HepG2 (cell line): ENCODE results near the gene DLG4. TPM values are rescaled to one million over a fixed set of nuclear protein-coding genes. Genes with fewer than 3 reads are reported as not detected.

Source experiments
- AFF4 ChIP-seq: sonication (generic); formaldehyde crosslinking; IDR thresholded peaks from 2 replicates; pipeline ENCODE4 v1.4.0; 2020; ENCODE audit warnings: missing genetic modification reagents
- CEBPB ChIP-seq: IDR thresholded peaks from 2 replicates; pipeline ENCODE4 v1.6.1; 2011; ENCODE audit warnings: low read depth, low read length, improper control_type of control experiment, borderline replicate concordance
- E2F1 ChIP-seq: sonication (generic); formaldehyde crosslinking; IDR thresholded peaks from 2 replicates; pipeline ENCODE4 v1.5.0; 2020; ENCODE audit warnings: missing genetic modification reagents
- FOXA3 ChIP-seq: IDR thresholded peaks from 2 replicates; pipeline ENCODE4 v1.6.1; 2016; ENCODE audit warnings: missing genetic modification reagents, missing compliant biosample characterization
- FOXO1 ChIP-seq: sonication (generic); formaldehyde crosslinking; IDR thresholded peaks from 2 replicates; pipeline ENCODE4 v1.4.0; 2020; ENCODE audit warnings: missing genetic modification reagents
- GMEB1 ChIP-seq: sonication (generic); formaldehyde crosslinking; IDR thresholded peaks from 2 replicates; pipeline ENCODE4 v1.5.1; 2020; ENCODE audit warnings: missing genetic modification reagents, mild to moderate bottlenecking, borderline replicate concordance
- HDAC2 ChIP-seq: sonication (generic); formaldehyde crosslinking; IDR thresholded peaks from 2 replicates; pipeline ENCODE4 v1.4.0; 2020; ENCODE audit warnings: missing genetic modification reagents
- NRL ChIP-seq: sonication (generic); formaldehyde crosslinking; IDR thresholded peaks from 2 replicates; pipeline ENCODE4 v1.5.0; 2020; ENCODE audit warnings: missing genetic modification reagents, mild to moderate bottlenecking, moderate library complexity, borderline replicate concordance
- RAD21 ChIP-seq: fragments of 450-650 bp; formaldehyde crosslinking; IDR thresholded peaks from 2 replicates; pipeline ENCODE4 v1.5.0; 2020; ENCODE audit warnings: mild to moderate bottlenecking
- THAP8 ChIP-seq: sonication (generic); formaldehyde crosslinking; IDR thresholded peaks from 2 replicates; pipeline ENCODE4 v1.5.1; 2020; ENCODE audit warnings: missing genetic modification reagents, mild to moderate bottlenecking, borderline replicate concordance
- ZBTB7B ChIP-seq: sonication (generic); formaldehyde crosslinking; IDR thresholded peaks from 2 replicates; pipeline ENCODE4 v1.4.0; 2020; ENCODE audit warnings: missing genetic modification reagents
- ZNF414 ChIP-seq: sonication (generic); formaldehyde crosslinking; IDR thresholded peaks from 2 replicates; pipeline ENCODE4 v1.5.0; 2020; ENCODE audit warnings: missing genetic modification reagents
- ZNF605 ChIP-seq: sonication (generic); formaldehyde crosslinking; IDR thresholded peaks from 2 replicates; pipeline ENCODE4 v1.8.0; 2022; ENCODE audit warnings: mild to moderate bottlenecking, missing genetic modification reagents
- ZNF616 ChIP-seq: sonication (generic); formaldehyde crosslinking; IDR thresholded peaks from 2 replicates; pipeline ENCODE4 v1.5.0; 2020; ENCODE audit warnings: low read depth, mild to moderate bottlenecking, missing genetic modification reagents
- polyA plus RNA-seq, 8 experiments: library from polyadenylated mRNA; depleted of rRNA in 3 of 8; stranded (reverse) in 7 of 8; unstranded in 1 of 8; fragments of >200 nt; fragmentation: Illumina TruSeq in 4 of 8; extraction: Trizol in 4 of 8; gene quantifications; 2 replicates each; pipeline versions ENCODE4 v1.2.1 to v1.2.3, GENCODE V29; 2011 to 2016; ENCODE audit warnings: low read depth in 4 of 8, missing spikeins in 1 of 8, mixed read lengths in 1 of 8; ENCODE audit not compliant: insufficient read depth in 1 of 8
- total RNA-seq, 5 experiments: library from RNA; depleted of rRNA; stranded (reverse); fragments of >200 nt; fragmentation: Illumina TruSeq; extraction: Trizol; gene quantifications; 2 replicates each; pipeline ENCODE4 v1.2.3, GENCODE V29; 2016; ENCODE audit warnings: low read depth in 1 of 5

DLG4 gene
- total and polyA plus RNA-seq, 2 of the 13 experiments (the other 11 are each of a cell fraction or from before 2014, with no cell fraction given), result 0.71 to 4.3 TPM

- TF ChIP-seq AFF4 (CRISPR knock-in tag) (no peak), FOXO1 (CRISPR knock-in tag) (no peak), ZBTB7B (no peak), FOXA3 (no peak), GMEB1 (CRISPR knock-in tag) (no peak), THAP8 (no peak), NRL (CRISPR knock-in tag) (no peak), ZNF605 (CRISPR knock-in tag) (no peak), RAD21 (CRISPR knock-in tag) (no peak), HDAC2 (CRISPR knock-in tag) (no peak), ZNF616 (no peak), E2F1 (CRISPR knock-in tag) (no peak), CEBPB (no peak), ZNF414 (CRISPR knock-in tag) (no peak)
Measured at GRCh38 chr17:7237761-7238419, 18.3 kb upstream of the DLG4 start (continued).
